OCI-M2 (cell line): ENCODE data around the gene STRADA.
"Not testable (repeated sequence)": the region's sequence is repeated elsewhere in the genome, so short reads cannot be mapped to it uniquely, and the experiment has no call there.

Experiments
- DNase-seq: peaks from one replicate; lab custom pipeline; 2025; ENCODE audit not compliant: unreplicated experiment; lab: John Stamatoyannopoulos, UW

Gene STRADA

DNA sequence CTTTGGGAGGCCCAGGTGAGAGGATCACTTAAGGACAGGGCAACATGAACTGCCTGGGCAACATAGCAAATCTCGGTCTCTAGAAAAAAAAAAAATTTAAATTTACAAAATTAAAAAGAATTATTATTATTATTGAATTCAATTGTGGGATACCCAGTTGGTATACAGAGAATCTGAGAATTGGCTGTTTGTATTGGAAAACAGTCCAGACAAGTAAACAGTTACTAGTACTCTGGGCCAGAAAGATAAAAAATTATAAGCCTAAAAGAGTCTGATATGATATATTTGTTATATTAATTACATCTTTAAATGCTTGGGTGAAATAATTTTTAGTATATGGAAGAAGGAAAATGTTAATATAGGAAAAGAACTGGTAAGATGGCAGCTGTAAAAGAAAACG is 16.8 kb upstream of the STRADA start:
- no peak for DNase-seq

DNA sequence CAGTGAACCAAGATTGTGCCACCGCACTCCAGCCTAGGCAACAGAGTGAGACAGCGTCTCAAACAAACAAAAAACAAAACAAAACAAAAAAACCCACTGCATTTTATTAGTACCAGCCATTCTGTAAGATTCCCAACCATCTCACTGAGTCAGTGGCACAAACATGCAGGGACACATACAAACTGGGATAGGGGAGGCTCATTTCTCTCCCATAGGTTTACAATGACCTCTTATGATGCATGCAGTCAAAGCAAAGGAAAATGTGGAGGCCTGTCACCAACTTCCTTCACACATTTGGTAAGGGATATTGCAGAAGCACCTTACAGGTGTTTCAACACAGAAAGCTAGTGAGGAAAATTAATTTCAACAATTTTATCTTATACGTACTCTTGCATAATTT is 12.4 kb upstream of the STRADA start:
- no peak for DNase-seq

DNA sequence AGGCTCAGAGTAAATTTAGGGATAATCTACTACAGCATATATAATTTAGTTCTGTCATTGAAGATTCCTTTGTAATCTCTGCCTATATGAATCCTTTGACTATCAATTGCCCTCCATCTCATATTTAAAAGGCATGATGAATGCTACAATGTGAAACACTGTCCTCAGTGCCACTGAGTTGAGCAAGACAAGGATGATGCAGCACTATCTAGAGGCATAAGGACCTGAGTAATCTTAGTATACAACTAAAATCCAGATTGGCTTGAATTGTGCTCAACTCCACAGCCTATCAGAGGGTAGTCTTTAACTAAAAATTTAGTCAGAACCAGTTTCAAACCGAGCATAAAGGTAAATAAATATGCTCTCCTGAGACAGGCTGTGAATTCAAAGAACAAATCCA is 11.6 kb upstream of the STRADA start:
- DNase-seq, result no peak

DNA sequence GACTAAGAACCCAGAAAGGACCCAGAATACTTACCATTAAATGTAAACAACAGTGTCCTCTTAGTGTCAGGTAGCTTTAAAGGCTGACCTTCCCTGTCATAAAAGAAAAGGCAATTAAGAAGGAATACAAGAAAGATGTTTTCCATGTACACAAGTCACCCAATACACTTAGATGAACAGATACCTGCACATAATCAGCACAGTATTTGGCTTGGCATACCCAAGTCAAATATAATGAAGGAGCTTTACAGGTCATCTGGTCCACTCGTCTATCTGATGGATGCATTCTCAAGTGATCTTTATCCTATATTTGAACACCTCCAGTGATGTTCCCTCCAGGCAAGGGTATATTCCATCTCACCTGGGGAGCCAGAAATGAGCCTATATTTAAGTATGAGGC is 11.1 kb upstream of the STRADA start:
- no peak for DNase-seq

DNA sequence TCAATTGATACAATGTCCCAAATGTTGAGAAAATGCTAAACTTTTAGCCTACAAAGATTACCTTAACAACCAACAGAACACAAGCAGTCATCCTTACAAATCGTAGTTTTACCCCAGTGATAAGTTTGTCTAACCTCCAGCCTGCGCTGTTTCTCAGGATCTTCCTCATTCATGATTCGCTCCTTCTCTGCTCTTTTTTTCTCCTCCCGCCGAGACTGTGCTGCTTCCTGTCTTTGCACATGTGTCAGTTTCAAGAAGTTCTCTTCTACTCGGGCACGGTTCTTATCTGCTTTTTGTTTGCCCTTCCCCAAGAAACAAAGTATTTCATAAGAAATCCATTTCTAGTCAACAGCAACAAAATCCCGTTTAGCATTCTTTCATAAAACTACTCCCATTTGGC is 10.2 kb upstream of the STRADA start:
- DNase-seq, result no peak

DNA sequence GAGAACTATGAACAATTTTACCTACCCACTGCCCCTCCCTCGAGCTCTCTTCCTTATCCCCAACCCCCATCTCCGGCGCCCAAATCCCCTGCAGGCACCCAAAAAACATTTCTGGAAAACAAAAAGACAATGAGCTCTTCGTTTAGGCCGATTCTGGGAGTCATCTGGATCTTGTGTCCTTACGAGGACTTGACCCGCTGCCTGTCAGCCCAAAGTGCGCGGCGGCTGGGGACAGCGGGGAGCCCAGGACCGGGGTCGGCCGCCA is 524 bp downstream of the STRADA start:
- no peak for DNase-seq

DNA sequence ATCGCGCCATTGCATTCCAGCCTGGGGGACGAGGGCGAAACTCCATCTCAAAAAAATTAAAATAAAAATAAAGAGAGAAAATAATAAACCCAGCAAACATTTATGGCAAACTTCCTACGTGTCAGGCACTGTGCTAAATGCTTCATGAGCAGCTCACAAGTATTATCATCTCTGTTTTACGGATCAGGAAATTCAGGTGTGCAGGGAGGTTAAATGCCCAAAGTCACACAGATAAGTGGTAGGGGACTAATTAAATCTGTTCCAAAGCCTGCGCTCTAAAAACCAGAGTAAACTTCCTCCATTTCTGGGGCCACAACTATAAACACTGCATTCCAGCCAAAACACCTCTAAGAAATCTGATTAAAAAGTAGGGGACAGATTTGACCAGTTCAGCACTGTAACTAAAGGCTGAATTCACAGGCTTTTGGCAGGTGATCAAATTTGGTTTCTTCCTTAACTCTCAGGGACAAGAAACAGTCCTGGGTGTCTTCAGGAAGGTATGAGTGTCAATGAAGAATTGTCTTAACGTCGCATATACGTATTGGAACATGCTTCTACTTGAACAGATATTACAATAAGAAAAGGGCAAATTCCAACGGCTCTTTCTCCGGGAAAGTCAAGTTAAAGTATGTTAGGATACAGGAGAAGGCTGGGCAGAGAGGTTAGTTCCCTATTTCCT is 996 bp downstream of the STRADA start:
- no peak for DNase-seq

DNA sequence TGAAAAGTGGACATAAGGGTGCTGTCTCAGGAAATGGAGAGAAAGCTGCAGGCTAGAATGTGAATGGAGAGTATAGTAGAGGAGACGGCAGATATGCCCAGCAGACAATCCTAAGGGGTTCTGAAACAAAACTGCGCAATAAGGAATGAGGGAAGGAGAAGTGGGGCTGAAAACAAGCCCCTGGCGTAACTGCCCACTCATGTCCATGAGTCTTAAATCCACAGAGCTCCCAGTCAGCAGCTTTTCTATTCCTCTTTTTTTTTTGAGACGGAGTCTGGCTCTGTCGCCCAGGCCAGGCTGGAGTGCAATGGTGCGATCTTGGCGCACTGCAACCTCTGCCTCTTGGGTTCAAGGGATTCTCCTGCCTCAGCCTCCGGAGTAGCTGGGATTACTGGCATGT is 5.9 kb downstream of the STRADA start:
- DNase-seq, result no peak

DNA sequence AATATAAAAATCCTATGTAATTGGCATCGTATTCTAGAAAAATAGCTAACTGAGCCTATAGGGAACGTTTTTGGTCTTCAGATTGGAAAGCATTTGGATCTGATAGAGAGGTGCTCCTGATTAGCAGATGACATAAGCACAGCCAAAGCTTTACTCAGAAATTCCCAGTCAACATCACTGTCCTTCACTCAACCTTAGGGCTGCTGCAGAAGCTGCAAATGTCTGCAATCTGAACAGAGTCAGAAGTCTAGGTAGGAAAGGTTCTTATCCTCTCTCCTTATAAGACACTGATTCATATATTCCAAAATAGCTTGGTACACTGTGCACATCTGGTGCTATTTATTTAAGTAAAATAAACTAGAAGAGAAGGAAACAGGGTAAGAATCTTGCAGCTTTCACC is 19.2 kb downstream of the STRADA start:
- no peak for DNase-seq

DNA sequence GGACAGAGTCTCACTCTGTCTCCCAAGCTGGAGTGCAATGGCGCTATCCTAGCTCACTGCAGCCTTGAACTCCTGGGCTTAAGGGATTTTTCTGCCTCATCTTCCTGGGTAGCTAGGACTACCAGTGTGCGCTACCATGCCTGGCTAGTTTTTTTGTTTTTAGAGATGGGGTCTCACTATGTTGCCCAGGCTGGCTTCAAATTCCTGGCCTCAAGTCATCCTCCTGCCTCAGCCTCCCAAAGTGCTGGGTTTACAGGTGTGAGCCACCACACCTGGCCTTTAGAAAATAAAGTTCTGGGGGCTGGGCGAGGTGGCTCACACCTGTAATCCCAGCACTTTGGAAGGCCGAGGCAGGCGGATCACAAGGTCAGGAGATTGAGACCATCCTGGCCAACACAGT is 21.4 kb downstream of the STRADA start:
- DNase-seq, result not testable (repeated sequence)

DNA sequence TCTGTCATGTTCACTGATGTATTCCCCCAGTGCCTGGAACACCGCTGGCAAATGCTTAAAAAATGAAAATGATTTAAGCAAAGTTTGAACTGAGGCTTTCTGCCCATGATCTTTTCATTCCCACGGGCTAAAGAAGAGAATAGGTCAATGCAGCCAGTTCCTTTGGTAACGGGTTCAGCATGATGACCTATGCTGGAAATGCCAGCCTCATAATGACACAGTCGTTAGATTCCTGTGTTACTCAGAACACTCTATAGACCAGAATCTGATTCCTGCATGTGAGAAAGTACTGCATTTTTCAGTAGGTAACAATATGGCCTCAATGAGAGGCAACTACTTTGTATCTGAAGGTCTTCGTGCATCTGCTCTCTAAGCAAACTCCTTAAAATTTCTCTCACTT is 22.6 kb downstream of the STRADA start:
- no peak for DNase-seq

DNA sequence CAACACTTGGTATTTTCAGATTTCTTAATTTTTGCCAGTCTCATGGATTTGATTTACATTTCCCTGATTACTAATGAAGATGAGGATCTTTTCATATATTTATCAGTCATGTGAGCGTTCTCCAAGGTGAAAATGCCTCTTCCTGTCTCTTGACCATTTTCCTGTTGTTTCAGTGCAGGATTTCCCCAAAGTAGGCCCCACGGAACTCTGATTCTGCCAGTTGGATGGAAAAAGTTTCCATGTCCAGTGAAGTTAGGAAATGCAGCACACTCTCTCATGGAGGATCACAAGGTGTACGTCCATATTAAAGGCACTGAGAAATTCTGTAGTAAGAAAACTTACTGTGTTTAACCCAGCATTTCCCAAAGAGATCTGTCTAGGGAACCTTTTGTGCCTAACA is 25.2 kb downstream of the STRADA start:
- DNase-seq, result no peak

DNA sequence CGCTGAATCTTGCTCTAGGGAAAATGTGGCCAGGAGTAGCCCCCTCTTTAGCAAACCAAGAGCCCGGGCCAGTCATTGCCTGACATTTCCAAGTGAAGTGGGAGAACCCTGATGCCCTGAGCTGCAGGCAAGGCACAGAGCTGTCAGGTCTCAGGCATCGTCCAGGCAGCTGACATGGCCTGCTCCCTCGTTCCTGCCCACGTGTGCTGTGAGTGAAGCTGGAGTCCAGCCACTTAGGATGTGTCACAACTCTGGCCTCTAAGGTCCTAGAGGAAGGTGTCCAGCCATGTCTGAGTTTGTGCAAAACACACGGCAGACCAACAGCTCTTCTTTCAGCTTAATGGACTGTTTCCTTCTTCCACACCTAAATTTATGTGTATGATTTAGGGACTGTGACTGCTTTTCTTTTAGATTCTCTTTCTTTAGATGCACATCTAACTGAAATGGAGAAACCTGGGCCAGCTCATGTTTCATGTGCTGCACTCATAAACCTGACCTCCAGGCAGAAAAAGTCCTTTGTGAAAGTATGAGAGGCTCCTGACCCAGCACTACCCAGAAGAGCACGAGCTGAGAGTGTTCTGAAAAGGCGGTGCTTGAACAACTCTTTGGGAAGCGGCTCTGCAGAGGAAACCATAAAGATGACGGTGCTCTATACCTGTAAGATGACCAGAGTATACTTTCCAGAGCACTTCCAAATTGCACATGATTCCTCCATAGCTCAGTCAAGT is 26.9 kb downstream of the STRADA start:
- no peak for DNase-seq

DNA sequence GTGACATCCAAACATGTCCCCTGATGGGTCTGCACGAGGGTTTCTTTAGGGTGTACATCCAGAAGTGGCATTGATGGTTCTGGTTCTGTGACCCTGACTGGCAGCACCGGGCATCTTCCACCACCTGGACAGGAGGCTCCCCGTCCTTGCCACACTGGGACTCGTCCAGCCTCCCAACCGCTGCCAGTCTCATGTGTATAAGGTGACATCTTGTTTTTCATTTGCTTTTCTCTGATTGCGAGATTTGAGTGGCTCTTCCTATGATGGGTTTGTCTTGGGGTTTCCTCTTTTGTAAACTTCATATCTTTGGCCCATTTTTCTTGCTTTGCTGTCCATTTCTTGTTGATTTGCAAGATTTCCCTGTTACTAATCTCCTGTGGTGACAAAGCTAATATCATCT is 32.5 kb downstream of the STRADA start:
- no peak for DNase-seq

DNA sequence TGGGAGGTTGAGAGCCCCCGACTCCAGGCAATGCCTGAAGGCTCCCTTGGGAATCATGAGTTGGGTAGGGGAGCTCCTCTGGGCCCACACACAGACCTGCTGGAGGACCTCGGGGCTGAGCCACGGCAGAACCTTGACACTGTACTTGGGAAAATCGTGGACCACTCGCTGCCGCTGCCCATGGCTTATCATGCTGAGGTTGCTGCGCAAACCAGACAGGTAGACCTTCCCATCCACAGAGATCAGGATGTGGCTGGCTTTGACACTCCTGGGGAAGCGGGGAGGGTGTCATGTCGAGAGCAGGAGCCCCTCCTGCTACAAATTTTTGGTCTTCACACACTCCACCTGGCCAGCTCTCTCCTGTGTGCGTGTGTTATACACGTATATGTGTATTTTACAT is 34.4 kb downstream of the STRADA start:
- DNase-seq, result no peak

DNA sequence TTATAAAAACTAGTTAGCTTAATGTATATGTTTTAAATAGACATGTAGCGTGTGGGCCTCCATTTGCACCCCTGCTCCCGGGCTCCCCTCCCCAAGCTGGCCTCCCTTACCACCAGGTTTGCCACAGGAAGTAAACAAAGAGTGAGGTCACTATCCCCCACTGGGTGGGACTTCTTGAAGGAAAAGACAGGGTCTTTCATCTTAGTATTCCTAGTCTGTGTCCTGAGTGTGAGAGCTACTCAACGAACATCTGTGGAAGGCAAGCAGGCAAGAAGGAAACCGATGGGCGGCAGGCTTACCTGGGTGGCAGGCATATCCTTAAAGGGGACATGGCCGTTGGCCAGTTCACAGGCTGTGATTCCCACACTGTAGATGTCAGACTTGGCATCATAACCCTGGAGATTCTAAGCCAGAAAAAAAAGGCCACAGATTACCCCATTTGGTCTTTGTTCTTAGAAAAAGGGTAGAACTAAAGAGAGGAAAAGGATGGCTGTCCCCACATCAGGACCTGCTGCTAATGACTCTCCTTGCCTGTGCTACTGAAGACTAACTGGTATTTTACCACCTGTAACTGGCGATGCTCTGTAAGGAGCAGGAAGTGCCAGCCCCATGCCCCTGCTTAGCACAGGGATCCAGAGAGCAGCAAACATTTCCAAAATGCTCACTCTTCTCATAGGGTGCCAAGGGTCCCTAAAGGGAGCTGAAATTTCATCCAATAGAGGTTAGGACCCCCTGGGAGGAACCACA is 35.1 kb downstream of the STRADA start:
- DNase-seq, result no peak

DNA sequence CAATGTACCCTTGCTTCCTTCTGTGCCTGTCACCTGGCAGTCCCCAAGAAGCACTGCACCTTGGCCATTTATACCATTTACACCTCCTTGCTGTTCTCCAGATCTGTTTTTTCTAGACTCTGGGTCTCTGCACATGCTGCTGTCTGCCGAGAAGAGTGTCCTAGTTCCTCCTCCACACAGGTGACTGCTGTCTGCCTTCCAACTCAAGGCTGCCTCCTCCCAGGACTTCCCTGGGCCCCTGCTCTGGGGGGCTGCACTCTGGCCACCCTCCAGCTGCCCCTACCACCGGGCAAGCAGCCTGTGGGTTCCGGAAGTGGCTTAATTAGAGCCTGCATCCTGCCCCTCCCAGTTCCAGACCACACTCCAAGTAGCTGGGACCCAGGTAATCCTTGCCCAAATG is 35.9 kb downstream of the STRADA start:
- no peak for DNase-seq

DNA sequence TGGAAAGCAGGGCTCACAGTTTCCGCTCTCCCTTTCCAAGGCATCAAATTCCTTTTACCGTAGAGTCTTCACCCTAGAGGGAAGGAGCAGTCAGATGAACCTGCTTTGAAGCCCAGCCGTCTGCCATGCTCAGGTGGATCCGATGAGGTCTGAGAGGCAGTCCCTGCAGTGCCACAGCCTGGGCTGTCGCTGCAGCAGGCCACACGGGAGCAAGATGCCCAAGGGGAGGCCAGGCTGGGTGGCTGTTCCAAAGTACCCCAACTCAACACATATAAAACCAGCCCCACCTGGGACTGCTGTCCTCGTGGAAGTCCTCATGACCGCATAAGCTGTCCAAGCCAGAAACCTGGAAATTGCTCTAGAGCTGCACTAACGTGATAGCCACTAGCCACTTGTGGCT is 36.8 kb downstream of the STRADA start:
- DNase-seq, result no peak

DNA sequence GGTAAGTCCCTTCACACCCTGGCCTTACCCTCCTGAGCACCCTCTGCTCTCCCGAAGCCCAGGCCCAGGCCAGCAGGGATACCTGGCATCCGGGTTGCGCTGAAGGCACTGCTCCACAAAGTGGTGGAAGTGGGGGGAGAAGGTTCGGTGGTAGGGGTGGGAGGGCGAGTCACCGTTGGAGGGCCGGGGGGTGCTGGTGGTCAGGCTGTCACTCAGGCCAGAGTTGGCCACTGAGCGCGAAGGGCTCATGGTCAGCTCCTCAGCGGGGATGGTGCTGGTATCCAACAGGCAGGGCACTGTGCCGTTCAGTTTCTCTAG is 37.4 kb downstream of the STRADA start:
- no peak for DNase-seq

DNA sequence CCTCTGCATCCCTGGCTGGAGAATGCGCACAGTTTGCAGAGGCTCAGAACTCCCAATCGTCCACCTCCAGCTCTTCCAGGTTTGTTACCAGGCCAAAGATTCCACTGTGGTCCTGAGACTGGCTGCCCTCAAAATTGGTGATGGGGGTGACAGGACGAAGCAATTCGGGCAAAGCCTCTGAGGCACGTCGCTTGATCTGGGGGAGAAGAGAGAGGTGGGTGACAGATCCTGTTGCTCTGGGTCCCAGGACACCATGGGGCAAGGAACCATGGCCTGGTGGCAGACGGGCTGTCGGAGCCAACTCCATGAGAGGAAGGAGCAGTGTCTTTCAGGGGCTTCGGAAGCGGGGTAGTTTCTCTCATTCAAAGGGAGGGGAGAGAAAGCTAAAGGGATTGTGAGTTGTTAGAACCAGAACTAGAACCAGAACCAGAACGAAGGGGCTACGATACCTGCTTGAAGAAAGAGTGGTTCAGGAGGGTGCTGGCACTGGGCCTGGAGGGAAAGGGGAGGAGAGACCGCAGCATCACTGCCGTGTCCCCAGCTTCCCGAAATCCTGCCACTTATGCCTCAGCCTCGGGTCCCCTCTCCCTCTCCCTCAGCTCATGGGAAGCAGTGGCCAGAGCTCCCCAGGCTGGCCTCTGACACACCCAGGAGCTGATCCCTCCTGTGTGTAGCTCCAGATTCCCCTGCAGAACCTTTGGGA is 37.9 kb downstream of the STRADA start:
- no peak for DNase-seq

DNA sequence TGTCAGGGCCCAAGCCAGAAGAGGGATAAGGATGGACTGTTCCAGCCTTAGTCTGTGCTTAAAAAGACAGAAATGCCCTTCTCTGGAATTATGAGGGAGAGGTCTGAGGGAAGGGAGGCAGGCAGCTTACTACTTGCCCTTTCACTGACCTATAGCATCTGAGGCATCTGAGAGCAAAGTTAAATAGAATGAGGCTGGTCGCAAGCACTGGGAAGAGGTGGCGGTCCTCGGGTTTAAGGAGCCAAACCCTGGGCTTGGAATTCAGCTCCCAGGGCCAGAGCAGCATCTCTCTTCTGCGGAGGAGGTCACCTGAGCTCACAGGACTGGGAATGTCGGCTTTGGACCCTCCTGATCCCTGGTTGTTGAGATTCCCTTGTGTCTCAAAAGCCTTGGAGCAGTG is 38.6 kb downstream of the STRADA start:
- DNase-seq, result no peak

DNA sequence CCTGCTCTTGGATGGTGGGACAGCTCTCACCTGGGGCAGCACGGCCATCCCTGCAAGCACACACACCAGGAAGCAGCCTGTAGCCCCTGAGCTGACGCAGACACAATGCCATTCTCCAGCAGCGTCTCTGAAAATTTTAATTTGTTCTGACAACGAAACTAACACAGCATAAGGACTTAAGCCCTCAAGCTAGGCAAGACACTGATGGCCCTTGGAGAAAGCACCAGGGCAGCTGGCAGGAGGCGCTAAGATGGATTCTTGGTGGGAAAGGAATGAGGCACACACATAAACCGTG is 38.9 kb downstream of the STRADA start:
- DNase-seq, result no peak
